ENCODE results near the gene S100B. TPM values are rescaled to one million over a fixed set of nuclear protein-coding genes. Genes with fewer than 3 reads are reported as not detected.

S100B gene
- total RNA-seq, 2 donors from 2014 or later: 0.72 TPM; not detected in 1

DNA sequence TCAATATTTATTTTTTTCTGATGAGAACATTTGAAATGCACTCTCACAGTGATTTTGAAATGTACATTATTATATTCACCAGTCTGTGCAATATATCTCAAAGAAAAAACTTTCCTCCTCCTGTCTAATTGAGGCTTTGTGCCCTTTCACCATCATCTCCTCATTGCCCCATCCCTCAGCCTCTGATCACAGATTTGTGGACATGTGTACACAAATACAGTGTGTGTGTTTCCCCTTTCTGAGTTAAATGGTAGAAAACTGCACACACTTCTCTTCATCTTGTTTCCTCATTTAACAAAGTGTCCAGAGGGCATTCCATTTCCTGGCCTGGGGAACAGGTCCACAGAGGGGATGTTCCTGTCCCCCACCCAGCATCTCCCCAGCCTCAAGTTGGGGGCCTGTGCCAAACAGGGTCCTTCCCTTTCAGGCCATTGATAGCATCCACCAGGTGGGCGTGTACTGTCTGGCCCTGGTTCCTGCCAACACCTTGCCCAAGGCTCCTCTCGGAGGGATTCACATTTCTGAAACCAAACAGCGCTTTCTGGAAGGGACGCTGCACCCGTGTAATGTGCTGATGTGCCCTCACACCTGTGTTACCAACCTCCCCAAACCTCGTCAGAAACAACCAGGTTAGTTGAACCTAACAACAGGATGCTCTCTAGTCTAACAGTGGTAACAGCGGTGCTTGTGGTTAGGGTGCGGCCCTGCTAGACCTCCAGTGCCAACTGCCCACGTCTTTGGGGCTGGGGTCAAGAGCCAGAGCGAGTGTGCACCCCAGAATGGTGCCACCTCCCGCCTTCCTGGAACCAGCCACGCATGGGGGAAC lies 54.6 kb downstream of the S100B start:
- H3K4me1 Mint-ChIP-seq (ENCODE audit: low read depth): peaks cover 46% of the 10 kb centered on the region
- peak; percentile 26 to 37 for DNase-seq
- H3K27ac Mint-ChIP-seq: peak overlapping the region; percentile 90
- peak; percentile 27 to 50 for ATAC-seq (replicated peaks in 1 of 2)
- no peaks in the 10 kb centered on the region for H3K27me3 Mint-ChIP-seq (ENCODE audit: low read depth)
- H3K36me3 Mint-ChIP-seq (ENCODE audit: insufficient read depth in 2 of 2): peaks cover 9 to 10% of the 10 kb centered on the region in 2 donors
- H3K9me3 Mint-ChIP-seq: peaks cover 2% of the 10 kb centered on the region in 2 donors
- H3K4me3 Mint-ChIP-seq: peak overlapping the region; percentile 46 to 83

DNA sequence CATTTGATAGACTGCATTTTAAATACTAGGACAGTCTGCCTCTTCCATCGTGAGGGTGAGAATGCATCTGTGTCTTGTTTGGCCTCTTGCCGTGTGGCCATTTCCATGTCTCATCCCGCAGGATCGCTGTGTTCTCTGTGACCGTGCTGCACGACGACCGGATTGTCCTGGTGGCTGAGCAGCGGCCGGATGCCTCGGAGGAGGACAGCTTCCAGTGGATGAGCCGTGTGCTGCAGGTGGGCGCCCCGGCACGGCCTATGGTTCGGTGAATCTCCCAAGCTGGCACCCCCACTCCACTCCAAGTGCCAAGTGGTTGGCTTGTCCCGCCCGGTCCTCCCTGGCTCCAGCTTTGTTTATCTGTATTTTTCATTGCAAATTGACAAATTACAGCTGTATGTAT lies 55.2 kb downstream of the S100B start:
- peaks cover 2% of the 10 kb centered on the region in 2 donors for H3K9me3 Mint-ChIP-seq
- H3K27me3 Mint-ChIP-seq (ENCODE audit: low read depth): no peaks in the 10 kb centered on the region
- ATAC-seq (replicated peaks in 1 of 2) (no peak), DNase-seq (no peak)
- no peak overlapping the region for H3K27ac Mint-ChIP-seq
- H3K4me3 Mint-ChIP-seq: no peak overlapping the region
- peaks cover 52% of the 10 kb centered on the region for H3K4me1 Mint-ChIP-seq (ENCODE audit: low read depth)
- peaks cover 9 to 14% of the 10 kb centered on the region in 2 donors for H3K36me3 Mint-ChIP-seq (ENCODE audit: insufficient read depth in 2 of 2)

Other genes starting within 250 kb of the S100B start
- gene DIP2A, start 146.2 kb downstream of the S100B start, total RNA-seq: 10 to 100 TPM; 50.1 to 53.4 TPM
- gene PRMT2, start 30.6 kb upstream of the S100B start, total RNA-seq: 10 to 100 TPM; 81.3 to 95.1 TPM